Right cardiac atrium (tissue), 5 donors: ENCODE measurements around the gene KIAA1549. TPM values are rescaled to one million over a fixed set of nuclear protein-coding genes. Genes with fewer than 3 reads are reported as not detected.

Experiments used
- ATAC-seq, 2 donors: fragments of 200-7000 bp; cut with Tn5 transposase; one replicate each; pipeline versions ENCODE4 v1.8.0 to v1.9.1; 2020; ENCODE audit warnings: moderate library complexity in 2 of 2, mild to moderate bottlenecking in 1 of 2
- DNase-seq, 3 donors: peaks; one replicate each; pipeline ENCODE4 v3.0.0-alpha.2; 2020
- H3K27ac ChIP-seq: one replicate; pipeline ENCODE4 v1.5.1; 2013; ENCODE audit warnings: mild to moderate bottlenecking, low read length, control low read depth, moderate library complexity
- H3K27me3 ChIP-seq: one replicate; pipeline ENCODE4 v1.6.1; 2013; ENCODE audit not compliant: control insufficient read depth, insufficient read depth
- H3K4me1 ChIP-seq: one replicate; pipeline ENCODE4 v1.6.1; 2013; ENCODE audit warnings: low read length; ENCODE audit not compliant: control insufficient read depth, insufficient read depth
- H3K4me3 ChIP-seq: one replicate; pipeline ENCODE4 v1.5.1; 2013; ENCODE audit warnings: low read length, control low read depth
- H3K9me3 ChIP-seq: one replicate; pipeline ENCODE4 v1.6.1; 2013; ENCODE audit warnings: low read length; ENCODE audit not compliant: control insufficient read depth
- WGBS: extraction: QIAGEN DNeasy Blood & Tissue Kit; methylation state at CpG from one replicate; pipeline ENCODE4 v1.1.7; 2013; 5-methylcytosine and 5-hydroxymethylcytosine counted together
- intact Hi-C, 4 donors: fragments of 100-400 bp; cut with DNase I; formaldehyde crosslinking; loops; one replicate each; pipeline versions ENCODE4 v1.11.0 to v1.14.0; 2022 to 2023
- polyA plus RNA-seq: library from polyadenylated mRNA; stranded (reverse); fragments of 200-250 nt; gene quantifications from one replicate; pipeline ENCODE4 v1.2.3, GENCODE V29; 2013
- total RNA-seq, 4 donors: library from RNA; stranded (reverse); fragmentation: NEBNext Ultra II Directional; extraction: Animal tissue kit (Norgen Biotek cat#: 25700); gene quantifications; one replicate each; pipeline ENCODE4 v1.2.1, GENCODE V29; 2021
- donor health status: healthy with polysubstance abuse.
- donor health status: DM: no; HTN: yes; CAD: no.
- donor health status: DM: no; HTN: no; CAD: no.
- donor health status: DM: no; HTN: yes; CAD: no; lungs with severe emphysema.
- donor health status: DM: yes; HTN: yes; CAD: no.

The KIAA1549 gene
- total and polyA plus RNA-seq, 5 donors = 0.52 to 1.9 (median 1.5) TPM

GRCh38 chr7:138903859-138904435, 77.2 kb downstream of the KIAA1549 start:
- DNase-seq (no peak), ATAC-seq (no peak)
- WGBS = 91% methylated on average over 14 of the region's 14 CpGs
- H3K9me3 ChIP-seq = no peaks in the 10 kb centered on the region
- intact Hi-C loops = no loop called here
- no peak overlapping the region for H3K27ac ChIP-seq
- no peak overlapping the region for H3K4me3 ChIP-seq
- H3K27me3 ChIP-seq = no peaks in the 10 kb centered on the region
- H3K4me1 ChIP-seq = no peaks in the 10 kb centered on the region

GRCh38 chr7:138903186-138903820, 77.9 kb downstream of the KIAA1549 start:
- DNase-seq (no peak), ATAC-seq (no peak)
- H3K4me3 ChIP-seq = no peak overlapping the region
- H3K4me1 ChIP-seq = no peaks in the 10 kb centered on the region
- intact Hi-C loops = no loop called here
- no peaks in the 10 kb centered on the region for H3K9me3 ChIP-seq
- no peak overlapping the region for H3K27ac ChIP-seq
- H3K27me3 ChIP-seq = no peaks in the 10 kb centered on the region
- WGBS = 95% methylated on average over 10 of the region's 10 CpGs

DNA sequence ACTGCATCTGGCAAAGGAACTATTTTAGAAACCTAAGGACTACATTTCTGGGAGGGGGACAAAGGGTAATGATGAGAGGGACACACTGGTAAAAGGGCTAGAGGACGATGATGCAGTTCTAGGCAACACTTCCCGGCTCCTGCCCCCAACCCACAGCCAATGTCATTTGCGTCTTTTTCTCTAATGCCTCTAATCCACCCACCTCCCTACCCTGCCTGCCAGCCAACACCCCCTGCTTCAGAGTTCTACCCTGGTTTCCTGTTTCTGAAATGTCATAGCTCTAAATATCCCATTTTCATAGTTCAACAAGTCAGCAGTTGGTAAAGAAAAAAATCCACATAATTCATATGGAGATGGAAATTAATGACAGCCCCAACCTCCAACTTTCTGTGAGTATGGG, 79.0 kb downstream of the KIAA1549 start:
- no peaks in the 10 kb centered on the region for H3K4me1 ChIP-seq
- intact Hi-C loops = no loop called here
- no peak for ATAC-seq
- no peaks in the 10 kb centered on the region for H3K27me3 ChIP-seq
- H3K9me3 ChIP-seq = no peaks in the 10 kb centered on the region
- DNase-seq = no peak
- H3K4me3 ChIP-seq = no peak overlapping the region
- 92% methylated on average over 3 of the region's 3 CpGs for WGBS
- no peak overlapping the region for H3K27ac ChIP-seq

DNA sequence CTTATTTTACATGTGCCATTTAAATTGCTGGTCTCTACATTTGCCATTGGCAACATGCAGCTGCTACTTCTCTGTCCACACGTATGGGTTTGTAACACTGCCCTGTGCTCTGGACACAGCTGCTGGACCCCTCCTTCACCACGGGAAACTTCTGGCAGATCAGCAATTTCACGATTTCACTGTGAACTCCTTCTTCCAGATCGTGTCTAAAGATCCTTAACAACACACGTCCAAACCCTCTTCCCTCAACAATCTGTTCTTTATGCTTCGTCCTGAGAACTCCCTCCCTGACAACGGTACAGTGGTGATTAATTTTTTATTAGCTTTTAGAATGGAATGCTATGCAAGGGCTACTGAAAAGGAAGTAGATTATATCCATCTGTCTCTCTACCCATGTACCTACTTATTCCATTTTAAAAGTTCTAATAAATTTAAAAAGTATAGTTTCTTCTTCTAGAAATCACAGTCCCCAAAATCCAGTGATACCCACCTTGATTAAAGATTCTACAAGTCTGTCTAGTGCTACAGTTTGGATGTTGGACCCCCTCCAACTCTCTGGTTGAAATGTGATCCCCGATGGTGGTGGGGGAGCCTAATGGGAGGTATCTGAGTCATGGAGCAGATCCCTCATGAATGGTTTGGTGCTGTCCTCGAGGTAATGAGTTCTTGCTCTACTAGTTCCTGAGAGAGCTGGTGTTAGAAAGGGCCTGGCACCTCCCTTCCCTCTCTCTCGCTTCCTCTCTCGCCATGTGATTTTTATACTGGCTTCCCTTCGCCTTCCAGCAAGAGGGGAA, 81.0 kb downstream of the KIAA1549 start:
- no peak overlapping the region for H3K4me3 ChIP-seq
- intact Hi-C loops = no loop called here
- DNase-seq (no peak), ATAC-seq (no peak)
- WGBS = 65% methylated on average over 12 of the region's 12 CpGs
- no peaks in the 10 kb centered on the region for H3K27me3 ChIP-seq
- H3K27ac ChIP-seq = no peak overlapping the region
- H3K9me3 ChIP-seq = no peaks in the 10 kb centered on the region
- no peaks in the 10 kb centered on the region for H3K4me1 ChIP-seq

DNA sequence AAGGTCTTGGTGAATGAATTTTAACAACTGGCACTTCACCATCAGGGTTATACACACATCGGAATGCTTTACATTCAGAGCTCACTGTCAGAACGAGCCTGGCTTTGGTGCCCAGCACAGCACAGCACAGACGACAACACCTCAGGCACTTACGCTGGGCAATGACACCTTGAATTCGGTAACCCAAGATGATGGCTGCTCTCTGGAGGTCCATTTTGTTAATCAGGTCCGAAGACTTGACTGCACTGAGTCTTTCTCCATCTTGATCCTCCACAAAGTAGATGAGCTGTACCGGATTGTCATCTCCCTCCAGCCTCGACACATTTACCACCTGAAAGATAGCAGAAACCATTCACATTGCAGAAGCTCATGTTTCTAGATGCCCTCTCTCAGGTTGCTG, 82.4 kb downstream of the KIAA1549 start:
- H3K27ac ChIP-seq = no peak overlapping the region
- no peaks in the 10 kb centered on the region for H3K4me1 ChIP-seq
- ATAC-seq (no peak), DNase-seq (no peak)
- no peaks in the 10 kb centered on the region for H3K9me3 ChIP-seq
- no peak overlapping the region for H3K4me3 ChIP-seq
- H3K27me3 ChIP-seq = no peaks in the 10 kb centered on the region
- intact Hi-C loops = no loop called here
- WGBS = 88% methylated on average over 8 of the region's 8 CpGs

DNA sequence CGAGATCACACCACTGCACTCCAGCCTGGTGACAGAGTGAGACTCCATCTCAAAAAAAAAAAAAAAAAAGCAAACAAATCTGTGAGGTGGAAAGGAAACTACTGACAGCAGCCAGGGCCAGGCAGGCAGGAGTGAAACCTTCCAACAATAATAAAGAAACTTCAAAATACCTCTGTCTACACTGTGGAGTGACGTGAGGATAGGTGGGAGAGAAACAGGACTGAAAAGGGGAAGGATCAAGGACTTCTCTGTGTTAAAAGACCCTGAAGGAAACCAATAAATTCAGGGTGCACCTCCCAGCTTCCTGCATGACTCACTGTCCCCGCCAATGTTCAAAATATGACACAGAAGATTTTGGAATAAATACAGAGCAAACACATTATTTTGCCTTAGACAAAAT, 82.9 kb downstream of the KIAA1549 start:
- no peak for DNase-seq
- peak in 1 of 2 donors; percentile 54 for ATAC-seq
- Histone ChIP-seq H3K27ac (no peak overlapping the region), H3K9me3 (no peaks in the 10 kb centered on the region), H3K4me1 (no peaks in the 10 kb centered on the region), H3K27me3 (no peaks in the 10 kb centered on the region), H3K4me3 (no peak overlapping the region)
- WGBS = 65% methylated on average over 3 of the region's 3 CpGs
- intact Hi-C loops = no loop called here

DNA sequence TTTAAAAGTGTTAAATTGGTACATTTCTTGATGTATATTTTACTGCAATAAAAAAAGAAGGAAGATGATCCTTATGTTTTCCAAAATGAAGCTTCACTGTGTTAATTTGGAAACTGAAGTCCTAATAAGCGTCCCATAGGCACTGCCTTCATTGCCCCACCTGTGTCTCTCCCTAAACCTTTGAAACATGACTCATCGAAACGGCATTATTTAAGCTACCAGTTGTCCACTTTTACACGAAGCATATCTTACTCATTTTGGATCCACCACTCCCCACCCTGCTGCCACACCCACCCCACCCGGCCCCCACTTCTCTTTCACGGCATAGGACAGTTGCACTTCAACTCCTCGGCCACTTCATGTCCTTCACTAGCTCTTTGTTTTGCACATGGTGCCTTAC, 85.5 kb downstream of the KIAA1549 start:
- 91% methylated on average over 7 of the region's 7 CpGs for WGBS
- DNase-seq (no peak), ATAC-seq (no peak)
- Histone ChIP-seq H3K9me3 (no peaks in the 10 kb centered on the region), H3K27ac (no peak overlapping the region), H3K27me3 (no peaks in the 10 kb centered on the region), H3K4me3 (no peak overlapping the region), H3K4me1 (no peaks in the 10 kb centered on the region)
- intact Hi-C loops = no loop called here

DNA sequence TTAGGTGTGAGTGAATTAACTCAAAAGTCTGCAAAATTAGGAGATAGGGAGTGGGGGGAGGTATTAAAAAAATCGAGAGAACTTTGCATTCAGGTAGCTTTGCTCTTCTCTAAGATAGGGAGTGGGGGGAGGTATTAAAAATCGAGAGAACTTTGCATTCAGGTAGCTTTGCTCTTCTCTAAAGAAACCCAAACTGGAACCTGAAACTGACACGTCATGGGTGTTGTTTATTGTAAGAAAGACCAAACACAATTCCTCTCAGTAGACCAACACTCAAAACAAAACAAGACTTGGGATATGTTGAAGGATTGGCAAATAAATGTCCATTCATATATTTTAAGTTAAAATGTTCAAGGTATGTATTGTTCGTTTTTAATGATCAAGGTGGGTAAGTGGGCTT, 87.9 kb downstream of the KIAA1549 start:
- H3K27me3 ChIP-seq = no peaks in the 10 kb centered on the region
- no peaks in the 10 kb centered on the region for H3K4me1 ChIP-seq
- no peaks in the 10 kb centered on the region for H3K9me3 ChIP-seq
- ATAC-seq (no peak), DNase-seq (no peak)
- intact Hi-C loops = no loop called here
- 92% methylated on average over 4 of the region's 4 CpGs for WGBS
- H3K27ac ChIP-seq = no peak overlapping the region
- no peak overlapping the region for H3K4me3 ChIP-seq

DNA sequence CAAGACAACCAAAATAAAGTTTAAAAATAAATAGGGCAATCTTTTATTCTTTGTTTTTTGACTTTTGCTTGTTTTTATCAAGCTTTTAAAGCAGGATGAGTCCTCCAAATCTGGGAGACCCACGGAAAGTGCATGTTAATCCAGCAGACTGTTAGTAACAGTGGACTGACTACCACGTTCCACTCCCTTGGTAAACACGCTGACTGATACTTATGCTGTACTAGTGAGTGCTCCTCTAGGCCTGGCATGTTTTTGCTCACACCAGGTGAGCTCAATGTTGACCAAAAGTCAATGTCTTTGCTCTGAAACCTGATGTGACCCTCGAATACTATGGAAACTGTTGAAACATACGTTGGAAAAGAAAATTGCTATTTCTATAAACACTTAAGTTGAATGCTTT, 88.4 kb downstream of the KIAA1549 start:
- Histone ChIP-seq H3K9me3 (no peaks in the 10 kb centered on the region), H3K4me3 (no peak overlapping the region), H3K4me1 (no peaks in the 10 kb centered on the region), H3K27me3 (no peaks in the 10 kb centered on the region), H3K27ac (no peak overlapping the region)
- WGBS = 91% methylated on average over 5 of the region's 5 CpGs
- DNase-seq (no peak), ATAC-seq (no peak)
- intact Hi-C loops = no loop called here

- intact Hi-C loops = no loop called here
- ATAC-seq = no peak
- H3K4me1 ChIP-seq = no peaks in the 10 kb centered on the region
- no peak for DNase-seq
- H3K27me3 ChIP-seq = no peaks in the 10 kb centered on the region
- 74% methylated on average over 3 of the region's 3 CpGs for WGBS
- no peak overlapping the region for H3K4me3 ChIP-seq
- H3K9me3 ChIP-seq = no peaks in the 10 kb centered on the region
- no peak overlapping the region for H3K27ac ChIP-seq
Observed at GRCh38 chr7:138892006-138892630, 89.1 kb downstream of the KIAA1549 start.

DNA sequence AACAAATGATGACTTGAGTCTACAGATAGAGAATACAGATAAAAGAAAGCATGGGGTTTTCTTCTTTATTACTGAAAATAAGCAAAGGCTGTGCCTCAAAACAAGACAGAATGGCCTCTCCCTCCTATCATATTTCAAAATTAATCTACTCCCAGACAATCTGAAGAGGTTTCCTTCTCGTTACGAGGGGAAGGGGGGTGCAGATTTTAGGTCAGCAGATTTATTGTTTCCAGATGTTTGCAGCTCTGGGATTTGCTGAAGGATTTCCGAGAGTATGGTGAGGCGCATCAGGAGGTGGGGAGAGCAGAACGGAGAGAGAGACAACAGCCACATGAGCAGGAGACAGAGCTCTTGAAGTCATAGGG, 89.8 kb downstream of the KIAA1549 start:
- H3K9me3 ChIP-seq = no peaks in the 10 kb centered on the region
- H3K27me3 ChIP-seq = no peaks in the 10 kb centered on the region
- no peak overlapping the region for H3K4me3 ChIP-seq
- no peaks in the 10 kb centered on the region for H3K4me1 ChIP-seq
- no peak overlapping the region for H3K27ac ChIP-seq
- intact Hi-C loops = no loop called here
- 70% methylated on average over 5 of the region's 5 CpGs for WGBS
- DNase-seq = no peak
- ATAC-seq = no peak
